Breast epithelium (tissue), 4 donors: ENCODE measurements around the gene TMEM82. TPM values are rescaled to one million over a fixed set of nuclear protein-coding genes. Genes with fewer than 3 reads are reported as not detected.

ENCODE experiments used
- DNase-seq, 2 donors: peaks; one replicate each; pipeline ENCODE4 v3.0.0-alpha.2; 2019; ENCODE audit warnings: low spot score in 2 of 2
- H3K27ac ChIP-seq, 2 donors: fragments of 200-600 bp; sonication (generic) in 1 of 2; one replicate each; pipeline ENCODE4 v1.5.1; 2016 to 2019; ENCODE audit warnings: mild to moderate bottlenecking in 1 of 2
- H3K27me3 ChIP-seq, 2 donors: fragments of 200-600 bp; sonication (generic) in 1 of 2; one replicate each; pipeline versions ENCODE4 v1.5.1 to v1.6.0; 2017 to 2019; ENCODE audit warnings: control low read depth in 1 of 2, mild to moderate bottlenecking in 1 of 2
- H3K36me3 ChIP-seq: fragments of 200-600 bp; one replicate; pipeline ENCODE4 v1.5.1; 2019
- H3K4me1 ChIP-seq, 2 donors: fragments of 200-600 bp; sonication (generic); one replicate each; pipeline ENCODE4 v1.5.1; 2016 to 2019; ENCODE audit warnings: control low read depth in 1 of 2
- H3K4me3 ChIP-seq, 3 donors: fragments of 200-600 bp; sonication (generic); 1 replicate in 2 of 3; 2 replicates in 1 of 3; pipeline ENCODE4 v1.5.1; 2016 to 2019; ENCODE audit warnings: mild to moderate bottlenecking in 3 of 3, moderate library complexity in 2 of 3
- H3K9me3 ChIP-seq, 2 donors: fragments of 200-600 bp; sonication (generic) in 1 of 2; one replicate each; pipeline ENCODE4 v1.5.1; 2016 to 2019; ENCODE audit warnings: control low read depth in 1 of 2
- POLR2A ChIP-seq: fragments of 450-650 bp; IDR thresholded peaks from one replicate; pipeline ENCODE4 v1.6.1; 2016; ENCODE audit warnings: antibody characterized with exemption, mild to moderate bottlenecking, moderate library complexity
- POLR2AphosphoS5 ChIP-seq, 3 donors: sonication (generic); formaldehyde crosslinking; IDR thresholded peaks; one replicate each; pipeline ENCODE4 v1.6.1; 2017; ENCODE audit warnings: antibody characterized with exemption in 3 of 3
- intact Hi-C: fragments of 100-400 bp; cut with DNase I; formaldehyde crosslinking; loops from one replicate; pipeline ENCODE4 v1.15.1; 2023; ENCODE audit warnings: low total_unique reads
- total RNA-seq, 3 donors: library from RNA; depleted of rRNA; stranded (reverse); fragments of >200 nt; gene quantifications; one replicate each; pipeline ENCODE4 v1.1.0, GENCODE V29; 2016
- TF ChIP-seq, protein P1 (sequence below), 3 donors: fragments of 450-650 bp; IDR thresholded peaks; one replicate each; pipeline ENCODE4 v1.5.1; 2016 to 2017; ENCODE audit warnings: antibody characterized with exemption in 3 of 3, mild to moderate bottlenecking in 3 of 3, moderate library complexity in 3 of 3

TMEM82 gene
- total RNA-seq, 3 donors from 2014 or later = not detected

DNA sequence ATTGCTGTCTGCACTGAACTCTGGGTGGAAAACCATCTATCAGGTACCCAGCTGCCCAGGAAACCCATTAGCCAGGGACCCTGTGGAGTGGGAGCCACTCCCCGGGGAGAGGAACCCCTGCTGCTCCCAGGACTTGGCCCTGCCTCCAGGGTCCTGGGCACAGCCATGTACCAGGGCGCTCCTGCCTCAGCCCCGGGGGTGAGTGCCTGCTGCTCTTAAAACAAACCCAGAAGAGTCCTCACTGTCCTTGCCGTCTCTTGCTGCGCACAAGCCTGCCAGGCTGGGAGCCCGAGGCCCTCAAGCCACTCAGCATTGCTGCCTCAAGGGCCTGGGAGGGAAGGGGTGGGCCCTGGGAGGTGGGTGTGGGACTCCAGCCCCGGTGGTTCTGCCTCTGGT lies 9.6 kb upstream of the TMEM82 start:
- intact Hi-C loops = no loop called here
- Histone ChIP-seq H3K27ac (no peak overlapping the region), H3K4me3 (no peak overlapping the region), H3K36me3 (peaks cover 13% of the 10 kb centered on the region), H3K27me3 (no peaks in the 10 kb centered on the region), H3K9me3 (no peaks in the 10 kb centered on the region), H3K4me1 (no peaks in the 10 kb centered on the region)
- TF ChIP-seq, protein P1, sequence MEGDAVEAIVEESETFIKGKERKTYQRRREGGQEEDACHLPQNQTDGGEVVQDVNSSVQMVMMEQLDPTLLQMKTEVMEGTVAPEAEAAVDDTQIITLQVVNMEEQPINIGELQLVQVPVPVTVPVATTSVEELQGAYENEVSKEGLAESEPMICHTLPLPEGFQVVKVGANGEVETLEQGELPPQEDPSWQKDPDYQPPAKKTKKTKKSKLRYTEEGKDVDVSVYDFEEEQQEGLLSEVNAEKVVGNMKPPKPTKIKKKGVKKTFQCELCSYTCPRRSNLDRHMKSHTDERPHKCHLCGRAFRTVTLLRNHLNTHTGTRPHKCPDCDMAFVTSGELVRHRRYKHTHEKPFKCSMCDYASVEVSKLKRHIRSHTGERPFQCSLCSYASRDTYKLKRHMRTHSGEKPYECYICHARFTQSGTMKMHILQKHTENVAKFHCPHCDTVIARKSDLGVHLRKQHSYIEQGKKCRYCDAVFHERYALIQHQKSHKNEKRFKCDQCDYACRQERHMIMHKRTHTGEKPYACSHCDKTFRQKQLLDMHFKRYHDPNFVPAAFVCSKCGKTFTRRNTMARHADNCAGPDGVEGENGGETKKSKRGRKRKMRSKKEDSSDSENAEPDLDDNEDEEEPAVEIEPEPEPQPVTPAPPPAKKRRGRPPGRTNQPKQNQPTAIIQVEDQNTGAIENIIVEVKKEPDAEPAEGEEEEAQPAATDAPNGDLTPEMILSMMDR (IDR thresholded peaks at IDR 0.05) = no peak
- TF ChIP-seq POLR2A = no peak
- TF ChIP-seq POLR2AphosphoS5 (IDR thresholded peaks at IDR 0.05) = no peak
- no peak for DNase-seq

DNA sequence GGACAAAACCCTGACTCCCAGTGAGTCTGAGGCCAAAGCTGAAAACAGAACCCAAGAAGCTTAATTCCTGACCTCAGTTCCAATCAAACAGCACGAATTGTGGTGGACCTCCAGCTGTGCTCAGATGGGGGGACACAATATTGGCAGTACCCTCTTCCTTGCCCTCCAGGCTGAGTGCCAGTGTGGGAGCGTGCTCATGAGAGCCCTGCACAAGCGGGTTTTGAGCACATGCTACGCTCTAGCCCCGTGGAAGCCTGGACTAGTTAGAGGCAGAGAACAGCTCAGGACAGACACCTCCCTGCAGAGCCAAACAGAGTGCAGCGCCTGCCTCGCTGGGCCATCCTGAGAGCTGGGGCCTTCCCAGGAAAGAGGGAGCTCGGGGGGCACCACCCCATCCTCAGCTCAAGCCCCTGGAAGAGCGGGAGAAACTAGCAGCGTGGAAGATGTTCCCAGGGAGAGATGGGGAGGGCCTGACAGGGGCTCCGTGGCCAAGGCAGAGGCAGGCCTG lies 9.0 kb upstream of the TMEM82 start:
- intact Hi-C loops = no loop called here
- no peaks in the 10 kb centered on the region for H3K9me3 ChIP-seq
- peaks cover 10% of the 10 kb centered on the region for H3K36me3 ChIP-seq
- TF ChIP-seq POLR2AphosphoS5 (IDR thresholded peaks at IDR 0.05) (no peak), POLR2A (no peak)
- TF ChIP-seq, protein P1 (IDR thresholded peaks at IDR 0.05) = no peak
- H3K27me3 ChIP-seq = no peaks in the 10 kb centered on the region
- no peak overlapping the region for H3K27ac ChIP-seq
- no peak overlapping the region for H3K4me3 ChIP-seq
- DNase-seq = no peak
- no peaks in the 10 kb centered on the region for H3K4me1 ChIP-seq

DNA sequence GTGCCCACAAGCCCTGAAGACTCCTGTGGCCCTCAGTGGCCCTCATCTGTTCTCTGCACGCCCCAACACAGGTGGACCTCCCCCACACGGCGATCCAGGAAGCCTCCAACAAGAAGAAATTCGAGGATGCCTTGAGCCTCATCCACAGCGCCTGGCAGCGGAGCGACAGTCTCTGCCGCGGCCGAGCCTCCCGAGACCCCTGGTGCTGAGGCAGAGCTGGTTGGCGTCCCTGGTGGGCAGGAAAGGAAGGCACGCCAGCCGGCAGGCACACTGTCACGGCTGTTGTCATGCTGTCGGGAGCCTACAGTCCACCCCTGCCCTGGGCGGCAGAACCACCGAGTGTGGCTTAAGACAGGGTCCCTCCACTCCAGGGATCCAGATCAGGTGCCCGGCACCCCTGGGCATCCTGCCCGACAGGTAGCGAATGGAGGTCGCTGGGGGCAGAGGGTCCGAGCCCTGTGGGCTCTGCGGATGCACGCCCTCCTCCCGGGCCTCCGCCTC lies 8.5 kb upstream of the TMEM82 start:
- no peak for DNase-seq
- Histone ChIP-seq H3K27me3 (no peaks in the 10 kb centered on the region), H3K9me3 (no peaks in the 10 kb centered on the region), H3K36me3 (peaks cover 10% of the 10 kb centered on the region), H3K4me1 (no peaks in the 10 kb centered on the region), H3K4me3 (no peak overlapping the region), H3K27ac (no peak overlapping the region)
- intact Hi-C loops = no loop called here
- TF ChIP-seq POLR2AphosphoS5 (IDR thresholded peaks at IDR 0.05) (no peak), POLR2A (no peak)
- TF ChIP-seq, protein P1 (IDR thresholded peaks at IDR 0.05) = no peak

DNA sequence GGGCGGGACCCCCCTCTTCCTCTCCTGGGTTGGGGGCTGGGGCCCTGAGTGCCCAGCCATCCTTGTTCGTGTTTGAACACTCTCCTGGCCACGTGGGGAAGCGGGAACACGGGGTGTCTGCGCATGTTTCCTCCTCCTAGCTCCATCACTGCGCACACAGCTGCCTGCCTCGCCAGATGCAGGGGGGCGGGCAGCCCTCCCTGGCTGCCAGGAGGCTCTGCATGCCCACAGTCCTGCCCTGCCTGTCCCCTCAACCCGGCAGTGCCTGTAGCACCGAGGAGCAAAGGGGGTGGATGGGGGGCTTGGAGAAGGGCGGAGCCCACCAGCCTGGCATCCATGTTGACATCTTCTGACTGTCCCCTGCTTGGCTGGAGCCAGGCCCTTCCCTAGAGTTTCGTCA lies 8.0 kb upstream of the TMEM82 start:
- no peaks in the 10 kb centered on the region for H3K9me3 ChIP-seq
- intact Hi-C loops = no loop called here
- no peaks in the 10 kb centered on the region for H3K4me1 ChIP-seq
- no peak overlapping the region for H3K27ac ChIP-seq
- H3K4me3 ChIP-seq = no peak overlapping the region
- no peak for TF ChIP-seq POLR2AphosphoS5 (IDR thresholded peaks at IDR 0.05)
- TF ChIP-seq, protein P1 (IDR thresholded peaks at IDR 0.05) = no peak
- no peak for TF ChIP-seq POLR2A
- no peak for DNase-seq
- H3K36me3 ChIP-seq = peaks cover 10% of the 10 kb centered on the region
- no peaks in the 10 kb centered on the region for H3K27me3 ChIP-seq

- Histone ChIP-seq H3K27me3 (no peaks in the 10 kb centered on the region), H3K36me3 (peaks cover 10% of the 10 kb centered on the region), H3K27ac (no peak overlapping the region), H3K4me1 (no peaks in the 10 kb centered on the region), H3K4me3 (no peak overlapping the region), H3K9me3 (no peaks in the 10 kb centered on the region)
- no peak for DNase-seq
- intact Hi-C loops = no loop called here
- TF ChIP-seq POLR2A = no peak
- TF ChIP-seq, protein P1 (IDR thresholded peaks at IDR 0.05) = no peak
- TF ChIP-seq POLR2AphosphoS5 (IDR thresholded peaks at IDR 0.05) = no peak
Measured at GRCh38 chr1:15734901-15735300, 7.4 kb upstream of the TMEM82 start.
